Prostate gland (tissue), 2 donors: ENCODE measurements around the gene ENO2. TPM values are rescaled to one million over a fixed set of nuclear protein-coding genes. Genes with fewer than 3 reads are reported as not detected.
"Not testable (repeated sequence)": the region's sequence is repeated elsewhere in the genome, so short reads cannot be mapped to it uniquely, and the experiment has no call there.

Experiments
- DNase-seq: peaks from one replicate; pipeline ENCODE4 v3.0.0-alpha.2; 2019; ENCODE audit warnings: low spot score
- H3K27ac ChIP-seq, 2 donors: fragments of 200-600 bp; sonication (generic); 2 replicates each; pipeline ENCODE4 v1.5.1; 2017 to 2019
- H3K27me3 ChIP-seq: fragments of 200-600 bp; sonication (generic); replicated peaks from 2 replicates; pipeline ENCODE4 v1.5.1; 2019; ENCODE audit not compliant: insufficient read depth
- H3K36me3 ChIP-seq, 2 donors: fragments of 200-600 bp; sonication (generic); 1 replicate in 1 of 2; 2 replicates in 1 of 2; pipeline versions ENCODE4 v1.5.1 to v1.8.1; 2017 to 2019
- H3K4me1 ChIP-seq: fragments of 200-600 bp; sonication (generic); replicated peaks from 2 replicates; pipeline ENCODE4 v1.5.1; 2019
- H3K4me3 ChIP-seq, 2 donors: fragments of 200-600 bp; sonication (generic); 2 replicates each; pipeline ENCODE4 v1.5.1; 2017 to 2019
- H3K9me3 ChIP-seq: fragments of 200-600 bp; sonication (generic); 2 replicates; pipeline ENCODE4 v1.5.1; 2017
- CTCF ChIP-seq, 4 experiments: fragments of 200-600 bp in 2 of 4; fragments of 450-650 bp in 2 of 4; sonication (generic) in 2 of 4; IDR thresholded peaks; 1 replicate in 3 of 4; 2 replicates in 1 of 4; pipeline ENCODE4 v1.5.1; 2016 to 2019; ENCODE audit warnings: antibody characterized with exemption in 4 of 4, mild to moderate bottlenecking in 2 of 4, moderate library complexity in 2 of 4
- POLR2A ChIP-seq: fragments of 450-650 bp; IDR thresholded peaks from one replicate; pipeline ENCODE4 v1.6.1; 2016; ENCODE audit warnings: antibody characterized with exemption, mild to moderate bottlenecking
- POLR2AphosphoS5 ChIP-seq: sonication (generic); formaldehyde crosslinking; IDR thresholded peaks from one replicate; pipeline ENCODE4 v1.6.1; 2017; ENCODE audit warnings: antibody characterized with exemption
- WGBS: methylation state at CpG from one replicate; pipeline ENCODE4 v1.1.5; 2018; 5-methylcytosine and 5-hydroxymethylcytosine counted together
- intact Hi-C: fragments of 100-400 bp; cut with DNase I; formaldehyde crosslinking; loops from one replicate; pipeline ENCODE4 v1.14.2; 2022
- total RNA-seq, 2 donors: library from RNA; depleted of rRNA; stranded (reverse); fragments of >200 nt; gene quantifications; one replicate each; pipeline ENCODE4 v1.1.0, GENCODE V29; 2016

ENO2 gene
- total RNA-seq, 2 donors from 2014 or later: 6.9 to 13.0 TPM

GRCh38 chr12:6905414-6906040, 8.9 kb upstream of the ENO2 start:
- intact Hi-C loops: no loop called here
- Histone ChIP-seq H3K9me3 (no peaks in the 10 kb centered on the region), H3K4me1 (no peaks in the 10 kb centered on the region), H3K36me3 (no peaks in the 10 kb centered on the region), H3K27me3 (no peaks in the 10 kb centered on the region), H3K27ac (no peak overlapping the region), H3K4me3 (peak overlapping the region in 1 of 2 donors; percentile 60)
- TF ChIP-seq POLR2A (no peak), CTCF (IDR thresholded peaks at IDR 0.05) (no peak), POLR2AphosphoS5 (no peak)
- 56% methylated on average over 5 of the region's 5 CpGs for WGBS
- no peak for DNase-seq

- H3K36me3 ChIP-seq, H3K4me3 ChIP-seq, H3K4me1 ChIP-seq, DNase-seq, H3K27ac ChIP-seq, H3K9me3 ChIP-seq, H3K27me3 ChIP-seq, intact Hi-C loops: not testable (repeated sequence)
- 94% methylated on average over 11 of the region's 11 CpGs for WGBS
These were observed 6.2 kb upstream of the ENO2 start for GRCh38 chr12:6908141-6908540.

- Histone ChIP-seq H3K27ac (no peak overlapping the region), H3K36me3 (no peaks in the 10 kb centered on the region), H3K9me3 (no peaks in the 10 kb centered on the region), H3K27me3 (no peaks in the 10 kb centered on the region), H3K4me3 (no peak overlapping the region), H3K4me1 (no peaks in the 10 kb centered on the region)
- 83% methylated on average over 4 of the region's 4 CpGs for WGBS
- no peak for DNase-seq
- intact Hi-C loops: no loop called here
- TF ChIP-seq CTCF (IDR thresholded peaks at IDR 0.05) (no peak), POLR2AphosphoS5 (no peak), POLR2A (no peak)
These were observed 4.8 kb upstream of the ENO2 start for GRCh38 chr12:6909421-6910145.

GRCh38 chr12:6912164-6912935, 2.0 kb upstream of the ENO2 start:
- no peak overlapping the region for H3K27ac ChIP-seq
- H3K36me3 ChIP-seq: no peaks in the 10 kb centered on the region
- H3K9me3 ChIP-seq: no peaks in the 10 kb centered on the region
- TF ChIP-seq POLR2A (no peak), CTCF (IDR thresholded peaks at IDR 0.05) (no peak), POLR2AphosphoS5 (no peak)
- DNase-seq: no peak
- H3K4me1 ChIP-seq: no peaks in the 10 kb centered on the region
- 89% methylated on average over 15 of the region's 15 CpGs for WGBS
- intact Hi-C loops: no loop called here
- no peaks in the 10 kb centered on the region for H3K27me3 ChIP-seq
- H3K4me3 ChIP-seq: no peak overlapping the region

GRCh38 chr12:6914947-6915788, 788 bp downstream of the ENO2 start:
- peak overlapping the region; percentile 45 to 55 for H3K4me3 ChIP-seq
- peak overlapping the region; percentile 53 to 62 for H3K27ac ChIP-seq

More at GRCh38 chr12:6914947-6915788, 788 bp downstream of the ENO2 start:
- no peak for DNase-seq
- WGBS: 22% methylated on average over 29 of the region's 29 CpGs
- no peaks in the 10 kb centered on the region for H3K4me1 ChIP-seq
- intact Hi-C loops: no loop called here
- TF ChIP-seq POLR2A: no peak
- no peak for TF ChIP-seq CTCF (IDR thresholded peaks at IDR 0.05)
- no peak for TF ChIP-seq POLR2AphosphoS5
- no peaks in the 10 kb centered on the region for H3K9me3 ChIP-seq
- no peaks in the 10 kb centered on the region for H3K36me3 ChIP-seq
- no peaks in the 10 kb centered on the region for H3K27me3 ChIP-seq
